Measurements from ENCODE around the gene GALK1.

GALK1 gene

GRCh38 chr17:75722076-75722475 is 42.9 kb downstream of the GALK1 start:
- H3K18ac ChIP-seq (ENCODE audit: low read length): peak overlapping the region; percentile 28
- peaks cover 0 to 2% of the 10 kb centered on the region in 2 donors for H3K9me3 ChIP-seq (replicated peaks in 1 of 2; ENCODE audit: control insufficient read depth in 2 of 2, insufficient read depth in 1 of 2, low read depth in 1 of 2, low read length in 2 of 2)
- no peak overlapping the region for H2BK12ac ChIP-seq (ENCODE audit: low read length)
- DNase-seq (ENCODE audit: low spot score): no peak
- peak overlapping the region; percentile 71 for H2BK15ac ChIP-seq (ENCODE audit: low read length)
- no CpG with 5 or more reads among the region's 5 CpGs for WGBS, 2 donors (ENCODE audit: extremely low coverage in 2 of 2, insufficient read length in 2 of 2, insufficient replicate concordance in 1 of 2)
- H2BK5ac ChIP-seq (ENCODE audit: low read length): no peak overlapping the region
- peaks cover 8 to 84% (median 34%) of the 10 kb centered on the region in 3 experiments for H3K27me3 ChIP-seq (ENCODE audit: control insufficient read depth in 3 of 3, insufficient read depth in 3 of 3, low read depth in 1 of 3, low read length in 3 of 3)
- H3K4me1 ChIP-seq (ENCODE audit: control insufficient read depth in 2 of 2, insufficient read depth in 1 of 2, low read depth in 1 of 2, low read length in 2 of 2): peaks cover 0 to 4% of the 10 kb centered on the region in 2 donors
- no peak overlapping the region for H4K8ac ChIP-seq (ENCODE audit: low read depth, low read length)
- no peak overlapping the region for H3K4ac ChIP-seq (ENCODE audit: low read length)
- H3K4me2 ChIP-seq (ENCODE audit: insufficient read depth, low read length, poor library complexity, severe bottlenecking): no peak overlapping the region
- H3K23ac ChIP-seq (ENCODE audit: low read depth, low read length, poor library complexity): no peak overlapping the region
- no peak overlapping the region for H3K9ac ChIP-seq (ENCODE audit: low read depth, low read length, poor library complexity)
- no peak overlapping the region for H3K27ac ChIP-seq (replicated peaks; ENCODE audit: low read length)
- no peak overlapping the region for H2BK120ac ChIP-seq (ENCODE audit: low read depth, low read length)
- H2AK5ac ChIP-seq (ENCODE audit: low read depth, low read length): peak overlapping the region; percentile 19
- H3K36me3 ChIP-seq (replicated peaks in 1 of 2; ENCODE audit: control insufficient read depth in 2 of 2, insufficient read depth in 2 of 2, low read length in 2 of 2): no peaks in the 10 kb centered on the region
- no peak overlapping the region for H3K14ac ChIP-seq (ENCODE audit: low read length)
- H2AFZ ChIP-seq (ENCODE audit: low read length): no peak overlapping the region
- H3K4me3 ChIP-seq (ENCODE audit: low read length in 2 of 2): no peak overlapping the region
- no peaks in the 10 kb centered on the region for H3K79me1 ChIP-seq (ENCODE audit: low read depth, low read length)
- no peak overlapping the region for H4K91ac ChIP-seq (ENCODE audit: low read depth, low read length, poor library complexity)

- peaks cover 0 to 4% of the 10 kb centered on the region in 2 donors for H3K4me1 ChIP-seq (ENCODE audit: control insufficient read depth in 2 of 2, insufficient read depth in 1 of 2, low read depth in 1 of 2, low read length in 2 of 2)
- WGBS, 2 donors (ENCODE audit: extremely low coverage in 2 of 2, insufficient read length in 2 of 2, insufficient replicate concordance in 1 of 2): no CpG with 5 or more reads among the region's 33 CpGs
- no peaks in the 10 kb centered on the region for H3K36me3 ChIP-seq (replicated peaks in 1 of 2; ENCODE audit: control insufficient read depth in 2 of 2, insufficient read depth in 2 of 2, low read length in 2 of 2)
- no peak overlapping the region for H3K14ac ChIP-seq (ENCODE audit: low read length)
- peak overlapping the region; percentile 94 for H2BK15ac ChIP-seq (ENCODE audit: low read length)
- no peak overlapping the region for H4K91ac ChIP-seq (ENCODE audit: low read depth, low read length, poor library complexity)
- no peak for DNase-seq (ENCODE audit: low spot score)
- H3K23ac ChIP-seq (ENCODE audit: low read depth, low read length, poor library complexity): peak overlapping the region; percentile 91
- no peak overlapping the region for H2AFZ ChIP-seq (ENCODE audit: low read length)
- no peak overlapping the region for H2BK12ac ChIP-seq (ENCODE audit: low read length)
- H3K4me3 ChIP-seq (ENCODE audit: low read length in 2 of 2): peak overlapping the region in 1 of 2 donors; percentile 72
- peak overlapping the region; percentile 63 for H2AK5ac ChIP-seq (ENCODE audit: low read depth, low read length)
- H3K18ac ChIP-seq (ENCODE audit: low read length): peak overlapping the region; percentile 93
- H3K27ac ChIP-seq (replicated peaks; ENCODE audit: low read length): no peak overlapping the region
- peak overlapping the region; percentile 77 for H3K9ac ChIP-seq (ENCODE audit: low read depth, low read length, poor library complexity)
- H3K9me3 ChIP-seq (replicated peaks in 1 of 2; ENCODE audit: control insufficient read depth in 2 of 2, insufficient read depth in 1 of 2, low read depth in 1 of 2, low read length in 2 of 2): peaks cover 0 to 2% of the 10 kb centered on the region in 2 donors
- peaks cover 8 to 82% (median 34%) of the 10 kb centered on the region in 3 experiments for H3K27me3 ChIP-seq (ENCODE audit: control insufficient read depth in 3 of 3, insufficient read depth in 3 of 3, low read depth in 1 of 3, low read length in 3 of 3)
- peak overlapping the region; percentile 3 for H4K8ac ChIP-seq (ENCODE audit: low read depth, low read length)
- H2BK120ac ChIP-seq (ENCODE audit: low read depth, low read length): no peak overlapping the region
- no peaks in the 10 kb centered on the region for H3K79me1 ChIP-seq (ENCODE audit: low read depth, low read length)
- peak overlapping the region; percentile 75 for H2BK5ac ChIP-seq (ENCODE audit: low read length)
- H3K4me2 ChIP-seq (ENCODE audit: insufficient read depth, low read length, poor library complexity, severe bottlenecking): peak overlapping the region; percentile 69
- no peak overlapping the region for H3K4ac ChIP-seq (ENCODE audit: low read length)
Observed at GRCh38 chr17:75721463-75722011, 43.5 kb downstream of the GALK1 start.

- peak within 1 kb of the TSS; percentile 86 for H3K9ac ChIP-seq (ENCODE audit: low read depth, low read length, poor library complexity)
- H3K9me3 ChIP-seq (replicated peaks in 1 of 2; ENCODE audit: control insufficient read depth in 2 of 2, insufficient read depth in 1 of 2, low read depth in 1 of 2, low read length in 2 of 2): peaks cover 0 to 2% of the 10 kb centered on the region in 2 donors
- H3K4me3 ChIP-seq (ENCODE audit: low read length in 2 of 2): peak within 1 kb of the TSS; percentile 2 to 76
- no peaks in the 10 kb centered on the region for H3K36me3 ChIP-seq (replicated peaks in 1 of 2; ENCODE audit: control insufficient read depth in 2 of 2, insufficient read depth in 2 of 2, low read length in 2 of 2)
- peak within 1 kb of the TSS; percentile 84 for H2BK12ac ChIP-seq (ENCODE audit: low read length)
- H4K91ac ChIP-seq (ENCODE audit: low read depth, low read length, poor library complexity): no peak within 1 kb of the TSS
- peak within 1 kb of the TSS; percentile 91 for H3K23ac ChIP-seq (ENCODE audit: low read depth, low read length, poor library complexity)
- peak; percentile 21 for DNase-seq (ENCODE audit: low spot score)
- H3K27ac ChIP-seq (replicated peaks; ENCODE audit: low read length): no peak within 1 kb of the TSS
- peak within 1 kb of the TSS; percentile 3 for H4K8ac ChIP-seq (ENCODE audit: low read depth, low read length)
- H3K79me1 ChIP-seq (ENCODE audit: low read depth, low read length): no peaks in the 10 kb centered on the region
- peak within 1 kb of the TSS; percentile 75 for H2BK5ac ChIP-seq (ENCODE audit: low read length)
- H3K14ac ChIP-seq (ENCODE audit: low read length): peak within 1 kb of the TSS; percentile 89
- peak within 1 kb of the TSS; percentile 93 for H3K18ac ChIP-seq (ENCODE audit: low read length)
- no CpG with 5 or more reads among the region's 70 CpGs for WGBS, 2 donors (ENCODE audit: extremely low coverage in 2 of 2, insufficient read length in 2 of 2, insufficient replicate concordance in 1 of 2)
- H3K4me2 ChIP-seq (ENCODE audit: insufficient read depth, low read length, poor library complexity, severe bottlenecking): peak within 1 kb of the TSS; percentile 69
- H2BK120ac ChIP-seq (ENCODE audit: low read depth, low read length): no peak within 1 kb of the TSS
- peak within 1 kb of the TSS; percentile 37 for H3K4ac ChIP-seq (ENCODE audit: low read length)
- peaks cover 0 to 4% of the 10 kb centered on the region in 2 donors for H3K4me1 ChIP-seq (ENCODE audit: control insufficient read depth in 2 of 2, insufficient read depth in 1 of 2, low read depth in 1 of 2, low read length in 2 of 2)
- H2AK5ac ChIP-seq (ENCODE audit: low read depth, low read length): peak within 1 kb of the TSS; percentile 63
- H3K27me3 ChIP-seq (ENCODE audit: control insufficient read depth in 3 of 3, insufficient read depth in 3 of 3, low read depth in 1 of 3, low read length in 3 of 3): peaks cover 8 to 80% (median 34%) of the 10 kb centered on the region in 3 experiments
- H2AFZ ChIP-seq (ENCODE audit: low read length): peak within 1 kb of the TSS; percentile 87
- H2BK15ac ChIP-seq (ENCODE audit: low read length): peak within 1 kb of the TSS; percentile 94
Observed at GRCh38 chr17:75720656-75721462, 44.1 kb downstream of the GALK1 start, which contains the start of gene ITGB4. TSS of gene ITGB4 (plus strand) at chr17:75721459. CDS start at chr17:75724704, 3,245 bp downstream.

- Histone ChIP-seq H4K91ac (ENCODE audit: low read depth, low read length, poor library complexity) (no peak overlapping the region), H2AFZ (ENCODE audit: low read length) (no peak overlapping the region), H3K79me1 (ENCODE audit: low read depth, low read length) (no peaks in the 10 kb centered on the region), H2BK120ac (ENCODE audit: low read depth, low read length) (no peak overlapping the region), H2BK5ac (ENCODE audit: low read length) (peak overlapping the region; percentile 53), H3K23ac (ENCODE audit: low read depth, low read length, poor library complexity) (no peak overlapping the region), H2BK15ac (ENCODE audit: low read length) (no peak overlapping the region), H3K18ac (ENCODE audit: low read length) (no peak overlapping the region), H3K27ac (replicated peaks; ENCODE audit: low read length) (no peak overlapping the region), H3K14ac (ENCODE audit: low read length) (no peak overlapping the region), H3K4me2 (ENCODE audit: insufficient read depth, low read length, poor library complexity, severe bottlenecking) (no peak overlapping the region), H2BK12ac (ENCODE audit: low read length) (no peak overlapping the region), H3K9me3 (replicated peaks in 1 of 2; ENCODE audit: control insufficient read depth in 2 of 2, insufficient read depth in 1 of 2, low read depth in 1 of 2, low read length in 2 of 2) (peaks cover 0 to 2% of the 10 kb centered on the region in 2 donors), H3K36me3 (replicated peaks in 1 of 2; ENCODE audit: control insufficient read depth in 2 of 2, insufficient read depth in 2 of 2, low read length in 2 of 2) (no peaks in the 10 kb centered on the region), H2AK5ac (ENCODE audit: low read depth, low read length) (peak overlapping the region; percentile 37), H3K4me3 (ENCODE audit: low read length in 2 of 2) (no peak overlapping the region), H3K4me1 (ENCODE audit: control insufficient read depth in 2 of 2, insufficient read depth in 1 of 2, low read depth in 1 of 2, low read length in 2 of 2) (peaks cover 0 to 4% of the 10 kb centered on the region in 2 donors), H3K4ac (ENCODE audit: low read length) (no peak overlapping the region), H3K27me3 (ENCODE audit: control insufficient read depth in 3 of 3, insufficient read depth in 3 of 3, low read depth in 1 of 3, low read length in 3 of 3) (peaks cover 8 to 70% (median 34%) of the 10 kb centered on the region in 3 experiments), H4K8ac (ENCODE audit: low read depth, low read length) (no peak overlapping the region), H3K9ac (ENCODE audit: low read depth, low read length, poor library complexity) (no peak overlapping the region)
- no CpG with 5 or more reads among the region's 2 CpGs for WGBS, 2 donors (ENCODE audit: extremely low coverage in 2 of 2, insufficient read length in 2 of 2, insufficient replicate concordance in 1 of 2)
- no peak for DNase-seq (ENCODE audit: low spot score)
Observed at GRCh38 chr17:75719732-75720131, 45.3 kb downstream of the GALK1 start.
